CD4-positive, alpha-beta memory T cell (primary cell): Measurements from ENCODE around the gene DBF4B. TPM values are rescaled to one million over a fixed set of nuclear protein-coding genes. Genes with fewer than 3 reads are reported as not detected.

Experiments used
- CTCF ChIA-PET: fragments of 350-600 bp; sonication (Branson Sonifier 250); formaldehyde crosslinking; loops from one replicate; lab custom pipeline; 2021; ENCODE audit warnings: inconsistent platforms; ENCODE audit not compliant: partially characterized antibody; lab: Charles Lee
- POLR2A ChIA-PET: fragments of 350-600 bp; sonication (Branson Sonifier 250); formaldehyde crosslinking; loops from one replicate; lab custom pipeline; 2021; ENCODE audit not compliant: partially characterized antibody; lab: Charles Lee
- DNase-seq, 5 donors: peaks; one replicate each; pipeline versions ENCODE4 v3.0.0 to v3.0.0-alpha.2; 2020 to 2022; ENCODE audit warnings: mixed read lengths in 1 of 5
- H3K27ac ChIP-seq: one replicate; pipeline ENCODE4 v1.7.0; 2013; ENCODE audit warnings: low read depth, low read length
- H3K27me3 ChIP-seq: 2 replicates; pipeline ENCODE4 v1.7.0; 2013; ENCODE audit warnings: mild to moderate bottlenecking, low read length, moderate library complexity; ENCODE audit not compliant: insufficient read depth
- H3K36me3 ChIP-seq: 2 replicates; pipeline ENCODE4 v1.7.0; 2013; ENCODE audit warnings: mild to moderate bottlenecking, low read length, moderate library complexity; ENCODE audit not compliant: insufficient read depth
- H3K4me1 ChIP-seq: 2 replicates; pipeline ENCODE4 v1.7.0; 2013; ENCODE audit warnings: mild to moderate bottlenecking, low read length, moderate library complexity; ENCODE audit not compliant: insufficient read depth
- H3K4me3 ChIP-seq, 2 donors: one replicate each; pipeline ENCODE4 v1.7.0; 2013; ENCODE audit warnings: low read length in 2 of 2, mild to moderate bottlenecking in 1 of 2
- H3K9me3 ChIP-seq, 2 donors: one replicate each; pipeline ENCODE4 v1.7.0; 2013; ENCODE audit warnings: low read length in 2 of 2, control low read depth in 1 of 2; ENCODE audit not compliant: control insufficient read depth in 1 of 2
- H3K27ac Mint-ChIP-seq, 7 donors: one replicate each; pipeline ENCODE4 v1.8.0; 2020 to 2021; ENCODE audit warnings: mixed read lengths in 7 of 7, mild to moderate bottlenecking in 6 of 7, inconsistent platforms in 3 of 7, moderate library complexity in 3 of 7
- H3K27me3 Mint-ChIP-seq, 2 donors: one replicate each; pipeline ENCODE4 v1.8.0; 2020 to 2021; ENCODE audit warnings: mixed read lengths in 2 of 2
- H3K36me3 Mint-ChIP-seq, 2 donors: one replicate each; pipeline ENCODE4 v1.8.0; 2020 to 2021; ENCODE audit warnings: mixed read lengths in 2 of 2, inconsistent platforms in 1 of 2, mild to moderate bottlenecking in 1 of 2
- H3K4me1 Mint-ChIP-seq, 4 donors: one replicate each; pipeline ENCODE4 v1.8.0; 2020 to 2021; ENCODE audit warnings: mixed read lengths in 4 of 4, mild to moderate bottlenecking in 1 of 4
- H3K4me3 Mint-ChIP-seq, 8 donors: one replicate each; pipeline ENCODE4 v1.8.0; 2020 to 2021; ENCODE audit warnings: mixed read lengths in 8 of 8, mild to moderate bottlenecking in 7 of 8, moderate library complexity in 6 of 8, inconsistent platforms in 3 of 8
- H3K9me3 Mint-ChIP-seq, 8 donors: one replicate each; pipeline ENCODE4 v1.8.0; 2020 to 2021; ENCODE audit warnings: mixed read lengths in 8 of 8, mild to moderate bottlenecking in 5 of 8, inconsistent platforms in 3 of 8, moderate library complexity in 1 of 8
- intact Hi-C: fragments of 100-400 bp; cut with micrococcal nuclease; formaldehyde crosslinking; loops from one replicate; pipeline ENCODE4 v1.15.1; 2023
- polyA plus RNA-seq, 2 donors: library from polyadenylated mRNA; unstranded; fragments of 300-500 nt; fragmentation: Illumina TruSeq; gene quantifications; one replicate each; pipeline ENCODE4 v1.2.3, GENCODE V29; 2021
- total RNA-seq, 2 experiments: library from RNA; stranded (reverse); gene quantifications; one replicate each; pipeline ENCODE4 v1.2.3, GENCODE V29; 2021

DBF4B gene
- total and polyA plus RNA-seq, 4 experiments from 2014 or later = 1.00 to 8.4 (median 8.1) TPM; not detected in 1

DNA sequence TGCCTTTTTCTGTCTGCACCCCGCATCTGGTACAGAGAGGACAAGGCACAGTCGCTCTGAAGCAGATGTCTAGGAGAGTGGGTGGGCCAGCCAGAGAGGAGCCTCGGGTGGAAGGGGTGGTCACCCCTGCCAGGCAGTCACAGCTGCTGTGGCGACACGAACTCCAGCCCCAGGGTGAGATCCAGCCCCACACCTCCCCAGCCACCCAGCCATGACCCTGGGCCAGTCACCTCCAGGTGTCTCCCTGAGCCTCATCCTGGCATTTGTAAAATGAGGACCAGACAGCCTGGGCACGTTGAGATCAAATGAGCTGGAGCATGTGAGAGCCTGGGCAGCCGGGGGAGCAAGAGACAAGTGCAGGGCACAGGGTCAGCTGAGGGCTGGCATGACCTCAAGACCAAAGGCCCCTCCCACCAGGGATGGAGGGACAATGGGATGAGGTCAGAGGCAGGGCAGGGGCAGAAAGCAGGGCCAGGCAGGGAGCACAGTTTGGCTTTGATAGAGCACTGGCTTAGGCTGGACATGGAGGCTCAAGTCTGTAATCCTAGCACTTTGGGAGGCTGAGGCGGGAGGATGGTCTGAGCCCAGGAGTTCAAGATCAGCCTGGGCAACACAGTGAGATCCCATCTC, 58.1 kb downstream of the DBF4B start:
- intact Hi-C loops = loop anchor here (10.0 kb wide), 1 partner anchor 1152 kb away; no protein-coding TSS in a partner anchor
- POLR2A ChIA-PET = no interaction called here
- H3K4me1 Mint-ChIP-seq = peaks cover 0 to 2% (median 0%) of the 10 kb centered on the region in 4 donors

DNA sequence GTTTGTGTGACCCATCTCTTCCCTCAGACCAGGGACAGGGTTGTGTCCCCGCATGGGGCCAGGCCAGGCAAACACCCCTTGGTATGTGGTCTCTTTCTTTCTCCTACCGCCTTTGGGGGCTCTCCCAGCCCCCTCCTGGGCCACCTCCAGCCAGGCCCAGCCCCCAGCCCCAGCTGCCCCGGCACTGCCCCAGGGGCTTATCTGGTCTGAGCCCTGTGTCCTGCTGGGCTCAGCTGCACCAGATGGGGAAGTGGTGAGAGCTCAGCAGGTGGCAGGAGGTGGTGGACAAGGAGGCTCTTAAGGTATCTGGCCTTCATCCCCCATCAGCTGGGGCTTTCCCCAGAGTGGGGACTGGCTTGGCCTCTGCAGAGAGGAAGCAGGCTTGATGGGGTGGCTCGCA, 59.0 kb downstream of the DBF4B start:
- H3K27ac ChIP-seq = no peak overlapping the region
- ChIA-PET POLR2A (no interaction called here), CTCF (no interaction called here)
- Mint-ChIP-seq H3K4me1 (peaks cover 0 to 2% (median 0%) of the 10 kb centered on the region in 4 donors), H3K9me3 (no peaks in the 10 kb centered on the region), H3K36me3 (no peaks in the 10 kb centered on the region), H3K4me3 (no peak overlapping the region), H3K27ac (no peak overlapping the region), H3K27me3 (peaks cover 14 to 21% of the 10 kb centered on the region in 2 donors)
- H3K36me3 ChIP-seq = no peaks in the 10 kb centered on the region
- no peaks in the 10 kb centered on the region for H3K4me1 ChIP-seq
- no peak for DNase-seq
- no peaks in the 10 kb centered on the region for H3K27me3 ChIP-seq
- no peaks in the 10 kb centered on the region for H3K9me3 ChIP-seq
- intact Hi-C loops = loop anchor here (10.0 kb wide), 1 partner anchor 1153 kb away; no protein-coding TSS in a partner anchor
- H3K4me3 ChIP-seq = no peak overlapping the region

More for the DNA sequence above, 58.1 kb downstream of the DBF4B start:
- H3K4me1 ChIP-seq = no peaks in the 10 kb centered on the region
- no peaks in the 10 kb centered on the region for H3K9me3 ChIP-seq
- DNase-seq = no peak
- Mint-ChIP-seq H3K9me3 (no peaks in the 10 kb centered on the region), H3K27ac (no peak overlapping the region), H3K4me3 (no peak overlapping the region), H3K27me3 (peaks cover 16 to 24% of the 10 kb centered on the region in 2 donors), H3K36me3 (no peaks in the 10 kb centered on the region)
- no peaks in the 10 kb centered on the region for H3K36me3 ChIP-seq
- no peak overlapping the region for H3K27ac ChIP-seq
- H3K4me3 ChIP-seq = no peak overlapping the region
- CTCF ChIA-PET = no interaction called here
- H3K27me3 ChIP-seq = no peaks in the 10 kb centered on the region

DNA sequence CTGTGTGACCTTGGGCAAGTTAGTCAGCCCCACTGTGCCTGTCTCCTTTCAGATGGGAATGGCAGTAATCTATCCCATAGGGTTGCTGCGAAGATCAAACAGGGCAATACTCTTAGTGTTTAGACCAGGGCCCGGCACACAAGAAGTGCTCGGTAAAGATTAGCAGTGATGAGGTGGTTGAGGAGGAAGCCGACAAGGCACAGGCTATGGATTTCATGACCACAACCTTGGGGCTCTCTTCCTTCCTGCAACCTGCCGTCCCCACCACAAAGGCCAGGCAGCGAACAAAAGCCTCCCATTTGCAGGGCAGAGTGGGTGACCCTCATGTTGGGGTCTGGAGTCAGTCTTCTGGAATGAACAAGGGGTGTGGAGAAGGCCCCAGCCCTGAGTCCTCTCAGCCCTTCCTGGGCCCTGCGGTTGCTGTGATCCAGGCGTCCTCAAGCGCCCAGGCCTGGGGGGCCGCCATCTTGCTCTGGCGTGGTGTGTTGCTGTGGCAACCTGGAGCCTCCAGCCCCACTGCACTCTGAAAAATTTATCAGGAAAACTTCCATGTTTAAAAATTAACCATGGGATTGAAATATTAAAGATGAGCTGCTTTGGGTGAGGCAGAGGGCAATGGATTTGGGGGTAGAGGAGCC, 60.2 kb downstream of the DBF4B start:
- H3K9me3 Mint-ChIP-seq = no peaks in the 10 kb centered on the region
- intact Hi-C loops = loop anchor here (10.0 kb wide), 1 partner anchor 1154 kb away; no protein-coding TSS in a partner anchor
- Histone ChIP-seq H3K27ac (no peak overlapping the region), H3K4me3 (no peak overlapping the region), H3K36me3 (no peaks in the 10 kb centered on the region), H3K27me3 (no peaks in the 10 kb centered on the region), H3K4me1 (no peaks in the 10 kb centered on the region), H3K9me3 (no peaks in the 10 kb centered on the region)
- peaks cover 0 to 2% (median 0%) of the 10 kb centered on the region in 4 donors for H3K4me1 Mint-ChIP-seq
- ChIA-PET CTCF (no interaction called here), POLR2A (interaction anchor here (0.6 kb wide), 1 partner anchor 612 kb away, joined by 4 read pairs; no protein-coding TSS in a partner anchor)
- H3K27me3 Mint-ChIP-seq = peaks cover 14 to 16% of the 10 kb centered on the region in 2 donors
- no peak overlapping the region for H3K27ac Mint-ChIP-seq
- no peak for DNase-seq
- no peak overlapping the region for H3K4me3 Mint-ChIP-seq
- H3K36me3 Mint-ChIP-seq = no peaks in the 10 kb centered on the region

DNA sequence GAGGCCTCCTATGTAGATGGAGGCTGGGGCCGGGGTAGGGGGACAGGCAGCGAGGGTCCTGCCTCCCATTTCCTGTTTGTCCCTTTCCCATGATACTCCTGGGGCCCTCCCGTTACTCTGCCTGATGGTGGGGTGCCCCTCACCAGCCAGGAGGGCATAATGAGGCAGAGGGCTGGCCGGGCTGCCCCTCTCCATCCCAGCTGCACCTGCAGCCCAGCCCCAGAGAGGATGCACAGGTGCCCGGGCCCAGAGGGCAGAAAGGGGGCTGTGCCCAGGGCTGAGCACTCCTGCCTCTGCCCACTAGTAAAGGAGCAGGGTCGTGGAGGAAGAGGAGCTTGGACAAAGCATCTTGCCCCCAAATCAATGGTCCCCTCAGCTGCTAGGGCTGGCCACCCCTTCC, 60.8 kb downstream of the DBF4B start:
- no peaks in the 10 kb centered on the region for H3K36me3 Mint-ChIP-seq
- intact Hi-C loops = loop anchor here (10.0 kb wide), 1 partner anchor 1154 kb away; no protein-coding TSS in a partner anchor
- ChIA-PET CTCF (interaction anchor here (1.1 kb wide), 1 partner anchor 109 kb away, joined by 3 read pairs; no protein-coding TSS in a partner anchor), POLR2A (interaction anchor here (0.6 kb wide), 1 partner anchor 582 kb away, joined by 3 read pairs; no protein-coding TSS in a partner anchor)
- no peak overlapping the region for H3K4me3 Mint-ChIP-seq
- H3K9me3 Mint-ChIP-seq = no peaks in the 10 kb centered on the region
- no peak overlapping the region for H3K27ac Mint-ChIP-seq
- H3K4me1 Mint-ChIP-seq = peaks cover 0 to 2% (median 0%) of the 10 kb centered on the region in 4 donors
- H3K27me3 ChIP-seq = no peaks in the 10 kb centered on the region
- no peaks in the 10 kb centered on the region for H3K9me3 ChIP-seq
- H3K27ac ChIP-seq = no peak overlapping the region
- H3K36me3 ChIP-seq = no peaks in the 10 kb centered on the region
- H3K4me3 ChIP-seq = no peak overlapping the region
- H3K27me3 Mint-ChIP-seq = peaks cover 11 to 13% of the 10 kb centered on the region in 2 donors
- DNase-seq = no peak
- H3K4me1 ChIP-seq = no peaks in the 10 kb centered on the region

DNA sequence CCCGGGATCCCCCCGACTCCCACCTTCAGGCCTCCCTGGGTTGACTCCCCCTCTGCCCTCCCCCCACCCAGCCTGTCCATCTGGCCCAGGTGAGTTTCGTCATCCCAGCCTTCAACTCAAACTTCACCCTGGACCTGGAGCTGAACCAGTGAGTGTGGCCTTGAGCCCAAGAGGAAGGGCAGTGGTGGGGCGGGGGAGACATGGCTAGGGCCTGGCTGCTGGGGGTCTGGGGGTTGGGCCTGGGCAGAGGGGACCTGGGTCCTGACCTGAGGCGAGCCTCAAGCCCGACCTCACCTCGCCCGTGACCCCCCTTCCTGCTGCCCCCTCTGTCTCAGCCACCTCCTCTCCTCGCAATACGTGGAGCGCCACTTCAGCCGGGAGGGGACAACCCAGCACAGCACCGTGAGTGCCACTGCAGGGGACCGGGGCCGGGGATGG, 61.2 kb downstream of the DBF4B start:
- POLR2A ChIA-PET = interaction anchor here (0.6 kb wide), 1 partner anchor 582 kb away, joined by 3 read pairs; no protein-coding TSS in a partner anchor
- Histone ChIP-seq H3K36me3 (no peaks in the 10 kb centered on the region), H3K4me1 (no peaks in the 10 kb centered on the region), H3K27ac (no peak overlapping the region), H3K27me3 (no peaks in the 10 kb centered on the region), H3K4me3 (no peak overlapping the region), H3K9me3 (no peaks in the 10 kb centered on the region)
- intact Hi-C loops = loop anchor here (10.0 kb wide), 1 partner anchor 1155 kb away; no protein-coding TSS in a partner anchor
- Mint-ChIP-seq H3K27ac (no peak overlapping the region), H3K36me3 (no peaks in the 10 kb centered on the region), H3K4me1 (peaks cover 0 to 2% (median under 1%) of the 10 kb centered on the region in 4 donors), H3K27me3 (peaks cover 11 to 13% of the 10 kb centered on the region in 2 donors), H3K9me3 (no peaks in the 10 kb centered on the region), H3K4me3 (no peak overlapping the region)
- DNase-seq = no peak
- CTCF ChIA-PET = interaction anchor here (1.1 kb wide), 1 partner anchor 109 kb away, joined by 3 read pairs; no protein-coding TSS in a partner anchor

DNA sequence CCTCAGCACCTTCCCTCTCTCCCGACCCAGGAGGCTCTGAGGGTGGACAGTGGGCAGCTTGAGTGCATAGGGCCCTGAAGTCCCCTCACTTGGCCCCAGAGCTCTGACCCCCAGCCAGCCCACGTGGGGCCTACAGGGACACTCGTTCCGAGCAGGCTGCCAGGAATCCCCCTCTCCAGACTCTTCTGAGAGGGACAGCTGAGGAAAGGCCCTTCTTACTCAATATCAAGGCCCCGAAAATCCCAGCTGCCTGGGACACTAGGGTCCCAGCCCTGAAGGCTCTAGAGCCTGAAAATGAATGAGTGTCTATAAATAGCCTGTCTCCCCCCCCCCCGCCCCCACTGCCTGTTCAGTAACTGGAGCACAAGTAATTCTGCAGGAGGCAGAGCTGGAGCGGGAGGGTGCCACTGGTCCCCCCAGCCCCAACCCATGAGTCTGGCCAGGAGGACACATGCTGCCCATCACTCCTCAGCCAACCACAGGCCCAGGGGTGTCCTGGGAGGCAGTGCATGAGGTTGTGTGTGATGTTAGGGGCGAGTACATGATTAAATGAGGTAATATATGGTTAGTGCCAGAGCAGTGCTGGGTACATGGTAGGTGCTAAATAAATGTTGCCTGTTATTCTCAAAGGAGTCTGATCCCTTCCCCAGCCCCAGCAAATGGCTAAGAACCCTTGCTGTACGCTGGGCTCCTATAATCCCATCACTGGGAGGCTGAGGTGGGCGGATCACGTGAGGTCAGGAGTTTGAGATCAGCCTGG, 61.9 kb downstream of the DBF4B start:
- no peaks in the 10 kb centered on the region for H3K9me3 Mint-ChIP-seq
- Histone ChIP-seq H3K27me3 (no peaks in the 10 kb centered on the region), H3K27ac (no peak overlapping the region), H3K36me3 (no peaks in the 10 kb centered on the region), H3K4me3 (no peak overlapping the region), H3K9me3 (no peaks in the 10 kb centered on the region), H3K4me1 (no peaks in the 10 kb centered on the region)
- POLR2A ChIA-PET = interaction anchor here (0.6 kb wide), 1 partner anchor 583 kb away, joined by 3 read pairs; no protein-coding TSS in a partner anchor
- H3K4me3 Mint-ChIP-seq = no peak overlapping the region
- H3K27me3 Mint-ChIP-seq = peaks cover 11 to 13% of the 10 kb centered on the region in 2 donors
- no peak for DNase-seq
- no peak overlapping the region for H3K27ac Mint-ChIP-seq
- peaks cover 0 to 7% (median 1%) of the 10 kb centered on the region in 4 donors for H3K4me1 Mint-ChIP-seq
- intact Hi-C loops = no loop called here
- CTCF ChIA-PET = interaction anchor here (1.1 to 11.7 kb wide), 2 partner anchors 93 to 108 kb away, joined by 3 to 263 read pairs; no protein-coding TSS in a partner anchor
- H3K36me3 Mint-ChIP-seq = no peaks in the 10 kb centered on the region
